Measurements from ENCODE around the gene CBARP.

Gene CBARP

DNA sequence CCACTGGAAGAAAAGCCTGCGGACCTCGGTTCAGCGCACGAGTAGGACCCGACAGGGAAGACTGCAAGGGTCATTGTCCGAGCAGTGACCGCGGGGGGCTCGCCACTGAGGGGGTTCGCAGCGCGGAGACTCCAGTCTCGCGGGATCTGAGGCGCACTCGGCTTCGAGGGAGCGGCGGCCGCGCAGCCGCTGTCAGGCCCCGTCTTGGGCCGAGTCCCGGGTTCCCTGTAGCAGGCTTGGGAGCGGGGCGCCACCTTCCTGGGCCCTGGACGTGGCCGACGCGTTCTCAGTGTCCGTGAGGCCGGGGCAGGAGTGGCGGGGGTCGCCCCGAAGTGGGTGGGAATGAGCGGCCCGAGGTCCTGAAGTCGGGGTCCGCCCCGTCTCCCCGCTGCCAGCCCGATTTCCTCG, 37.1 kb upstream of the CBARP start (continued):
- TF ChIP-seq, protein P1, sequence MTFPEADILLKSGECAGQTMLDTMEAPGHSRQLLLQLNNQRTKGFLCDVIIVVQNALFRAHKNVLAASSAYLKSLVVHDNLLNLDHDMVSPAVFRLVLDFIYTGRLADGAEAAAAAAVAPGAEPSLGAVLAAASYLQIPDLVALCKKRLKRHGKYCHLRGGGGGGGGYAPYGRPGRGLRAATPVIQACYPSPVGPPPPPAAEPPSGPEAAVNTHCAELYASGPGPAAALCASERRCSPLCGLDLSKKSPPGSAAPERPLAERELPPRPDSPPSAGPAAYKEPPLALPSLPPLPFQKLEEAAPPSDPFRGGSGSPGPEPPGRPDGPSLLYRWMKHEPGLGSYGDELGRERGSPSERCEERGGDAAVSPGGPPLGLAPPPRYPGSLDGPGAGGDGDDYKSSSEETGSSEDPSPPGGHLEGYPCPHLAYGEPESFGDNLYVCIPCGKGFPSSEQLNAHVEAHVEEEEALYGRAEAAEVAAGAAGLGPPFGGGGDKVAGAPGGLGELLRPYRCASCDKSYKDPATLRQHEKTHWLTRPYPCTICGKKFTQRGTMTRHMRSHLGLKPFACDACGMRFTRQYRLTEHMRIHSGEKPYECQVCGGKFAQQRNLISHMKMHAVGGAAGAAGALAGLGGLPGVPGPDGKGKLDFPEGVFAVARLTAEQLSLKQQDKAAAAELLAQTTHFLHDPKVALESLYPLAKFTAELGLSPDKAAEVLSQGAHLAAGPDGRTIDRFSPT (tag by site-specific recombination; IDR thresholded peaks at IDR 0.05): no peak
- TF ChIP-seq KLF7 (tag by site-specific recombination; IDR thresholded peaks at IDR 0.05; ENCODE audit: borderline replicate concordance): 0 out of 2 replicates have a peak, but pooled peaks have one; percentile 75
- TF ChIP-seq ZNF571 (tag by site-specific recombination; IDR thresholded peaks at IDR 0.05): no peak
- TF ChIP-seq, protein P2, sequence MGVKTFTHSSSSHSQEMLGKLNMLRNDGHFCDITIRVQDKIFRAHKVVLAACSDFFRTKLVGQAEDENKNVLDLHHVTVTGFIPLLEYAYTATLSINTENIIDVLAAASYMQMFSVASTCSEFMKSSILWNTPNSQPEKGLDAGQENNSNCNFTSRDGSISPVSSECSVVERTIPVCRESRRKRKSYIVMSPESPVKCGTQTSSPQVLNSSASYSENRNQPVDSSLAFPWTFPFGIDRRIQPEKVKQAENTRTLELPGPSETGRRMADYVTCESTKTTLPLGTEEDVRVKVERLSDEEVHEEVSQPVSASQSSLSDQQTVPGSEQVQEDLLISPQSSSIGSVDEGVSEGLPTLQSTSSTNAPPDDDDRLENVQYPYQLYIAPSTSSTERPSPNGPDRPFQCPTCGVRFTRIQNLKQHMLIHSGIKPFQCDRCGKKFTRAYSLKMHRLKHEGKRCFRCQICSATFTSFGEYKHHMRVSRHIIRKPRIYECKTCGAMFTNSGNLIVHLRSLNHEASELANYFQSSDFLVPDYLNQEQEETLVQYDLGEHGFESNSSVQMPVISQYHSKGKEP (tag by site-specific recombination; IDR thresholded peaks at IDR 0.05): no peak
- TF ChIP-seq, protein P3, sequence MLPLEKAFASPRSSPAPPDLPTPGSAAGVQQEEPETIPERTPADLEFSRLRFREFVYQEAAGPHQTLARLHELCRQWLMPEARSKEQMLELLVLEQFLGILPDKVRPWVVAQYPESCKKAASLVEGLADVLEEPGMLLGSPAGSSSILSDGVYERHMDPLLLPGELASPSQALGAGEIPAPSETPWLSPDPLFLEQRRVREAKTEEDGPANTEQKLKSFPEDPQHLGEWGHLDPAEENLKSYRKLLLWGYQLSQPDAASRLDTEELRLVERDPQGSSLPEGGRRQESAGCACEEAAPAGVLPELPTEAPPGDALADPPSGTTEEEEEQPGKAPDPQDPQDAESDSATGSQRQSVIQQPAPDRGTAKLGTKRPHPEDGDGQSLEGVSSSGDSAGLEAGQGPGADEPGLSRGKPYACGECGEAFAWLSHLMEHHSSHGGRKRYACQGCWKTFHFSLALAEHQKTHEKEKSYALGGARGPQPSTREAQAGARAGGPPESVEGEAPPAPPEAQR (tag by site-specific recombination; IDR thresholded peaks at IDR 0.05): no peak
- TF ChIP-seq KLF1 (tag by site-specific recombination; IDR thresholded peaks at IDR 0.05): peak; percentile 60
- TF ChIP-seq, protein P4, sequence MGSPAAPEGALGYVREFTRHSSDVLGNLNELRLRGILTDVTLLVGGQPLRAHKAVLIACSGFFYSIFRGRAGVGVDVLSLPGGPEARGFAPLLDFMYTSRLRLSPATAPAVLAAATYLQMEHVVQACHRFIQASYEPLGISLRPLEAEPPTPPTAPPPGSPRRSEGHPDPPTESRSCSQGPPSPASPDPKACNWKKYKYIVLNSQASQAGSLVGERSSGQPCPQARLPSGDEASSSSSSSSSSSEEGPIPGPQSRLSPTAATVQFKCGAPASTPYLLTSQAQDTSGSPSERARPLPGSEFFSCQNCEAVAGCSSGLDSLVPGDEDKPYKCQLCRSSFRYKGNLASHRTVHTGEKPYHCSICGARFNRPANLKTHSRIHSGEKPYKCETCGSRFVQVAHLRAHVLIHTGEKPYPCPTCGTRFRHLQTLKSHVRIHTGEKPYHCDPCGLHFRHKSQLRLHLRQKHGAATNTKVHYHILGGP (tag by site-specific recombination; IDR thresholded peaks at IDR 0.05): no peak
- TF ChIP-seq, protein P5, sequence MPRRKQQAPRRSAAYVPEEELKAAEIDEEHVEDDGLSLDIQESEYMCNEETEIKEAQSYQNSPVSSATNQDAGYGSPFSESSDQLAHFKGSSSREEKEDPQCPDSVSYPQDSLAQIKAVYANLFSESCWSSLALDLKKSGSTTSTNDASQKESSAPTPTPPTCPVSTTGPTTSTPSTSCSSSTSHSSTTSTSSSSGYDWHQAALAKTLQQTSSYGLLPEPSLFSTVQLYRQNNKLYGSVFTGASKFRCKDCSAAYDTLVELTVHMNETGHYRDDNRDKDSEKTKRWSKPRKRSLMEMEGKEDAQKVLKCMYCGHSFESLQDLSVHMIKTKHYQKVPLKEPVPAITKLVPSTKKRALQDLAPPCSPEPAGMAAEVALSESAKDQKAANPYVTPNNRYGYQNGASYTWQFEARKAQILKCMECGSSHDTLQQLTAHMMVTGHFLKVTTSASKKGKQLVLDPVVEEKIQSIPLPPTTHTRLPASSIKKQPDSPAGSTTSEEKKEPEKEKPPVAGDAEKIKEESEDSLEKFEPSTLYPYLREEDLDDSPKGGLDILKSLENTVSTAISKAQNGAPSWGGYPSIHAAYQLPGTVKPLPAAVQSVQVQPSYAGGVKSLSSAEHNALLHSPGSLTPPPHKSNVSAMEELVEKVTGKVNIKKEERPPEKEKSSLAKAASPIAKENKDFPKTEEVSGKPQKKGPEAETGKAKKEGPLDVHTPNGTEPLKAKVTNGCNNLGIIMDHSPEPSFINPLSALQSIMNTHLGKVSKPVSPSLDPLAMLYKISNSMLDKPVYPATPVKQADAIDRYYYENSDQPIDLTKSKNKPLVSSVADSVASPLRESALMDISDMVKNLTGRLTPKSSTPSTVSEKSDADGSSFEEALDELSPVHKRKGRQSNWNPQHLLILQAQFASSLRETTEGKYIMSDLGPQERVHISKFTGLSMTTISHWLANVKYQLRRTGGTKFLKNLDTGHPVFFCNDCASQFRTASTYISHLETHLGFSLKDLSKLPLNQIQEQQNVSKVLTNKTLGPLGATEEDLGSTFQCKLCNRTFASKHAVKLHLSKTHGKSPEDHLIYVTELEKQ (tag by site-specific recombination; IDR thresholded peaks at IDR 0.05; ENCODE audit: borderline replicate concordance): peak; percentile 44; the same call in 1 of the 2 replicates
- TF ChIP-seq ZNF157 (tag by site-specific recombination; IDR thresholded peaks at IDR 0.05): no peak
- no peak for TF ChIP-seq MYNN (tag by site-specific recombination; IDR thresholded peaks at IDR 0.05; ENCODE audit: borderline replicate concordance)
- TF ChIP-seq PRDM4 (tag by site-specific recombination; IDR thresholded peaks at IDR 0.05): peak; percentile 14; the same call in 1 of the 2 replicates
- TF ChIP-seq, protein P6, sequence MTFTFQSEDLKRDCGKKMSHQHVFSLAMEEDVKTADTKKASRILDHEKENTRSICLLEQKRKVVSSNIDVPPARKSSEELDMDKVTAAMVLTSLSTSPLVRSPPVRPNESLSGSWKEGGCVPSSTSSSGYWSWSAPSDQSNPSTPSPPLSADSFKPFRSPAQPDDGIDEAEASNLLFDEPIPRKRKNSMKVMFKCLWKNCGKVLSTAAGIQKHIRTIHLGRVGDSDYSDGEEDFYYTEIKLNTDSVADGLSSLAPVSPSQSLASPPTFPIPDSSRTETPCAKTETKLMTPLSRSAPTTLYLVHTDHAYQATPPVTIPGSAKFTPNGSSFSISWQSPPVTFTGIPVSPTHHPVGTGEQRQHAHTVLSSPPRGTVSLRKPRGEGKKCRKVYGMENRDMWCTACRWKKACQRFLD (tag by site-specific recombination; IDR thresholded peaks at IDR 0.05): no peak
- TF ChIP-seq ZNF473 (tag by site-specific recombination; IDR thresholded peaks at IDR 0.05): peak; percentile 48; the same call in 1 of the 2 replicates
- no peak for TF ChIP-seq ZNF514 (tag by site-specific recombination; IDR thresholded peaks at IDR 0.05)
- no peak for TF ChIP-seq ZNF561 (tag by site-specific recombination; IDR thresholded peaks at IDR 0.05; ENCODE audit: borderline replicate concordance)
- no peak for TF ChIP-seq MEIS1 (CRISPR knock-in tag; IDR thresholded peaks at IDR 0.05; ENCODE audit: borderline replicate concordance)
- TF ChIP-seq ZNF391 (tag by site-specific recombination; IDR thresholded peaks at IDR 0.05; ENCODE audit: borderline replicate concordance, low read depth): no peak
- TF ChIP-seq ZNF169 (tag by site-specific recombination; IDR thresholded peaks at IDR 0.05): no peak
- TF ChIP-seq ZNF585B (tag by site-specific recombination; IDR thresholded peaks at IDR 0.05): no peak
- no peak for TF ChIP-seq ZNF518A (tag by site-specific recombination; conservative IDR thresholded peaks at IDR 0.05; ENCODE audit: low read depth)

Data from HEK293 (cell line).